Measurements from ENCODE around the gene HSPB9.

HSPB9 gene

DNA sequence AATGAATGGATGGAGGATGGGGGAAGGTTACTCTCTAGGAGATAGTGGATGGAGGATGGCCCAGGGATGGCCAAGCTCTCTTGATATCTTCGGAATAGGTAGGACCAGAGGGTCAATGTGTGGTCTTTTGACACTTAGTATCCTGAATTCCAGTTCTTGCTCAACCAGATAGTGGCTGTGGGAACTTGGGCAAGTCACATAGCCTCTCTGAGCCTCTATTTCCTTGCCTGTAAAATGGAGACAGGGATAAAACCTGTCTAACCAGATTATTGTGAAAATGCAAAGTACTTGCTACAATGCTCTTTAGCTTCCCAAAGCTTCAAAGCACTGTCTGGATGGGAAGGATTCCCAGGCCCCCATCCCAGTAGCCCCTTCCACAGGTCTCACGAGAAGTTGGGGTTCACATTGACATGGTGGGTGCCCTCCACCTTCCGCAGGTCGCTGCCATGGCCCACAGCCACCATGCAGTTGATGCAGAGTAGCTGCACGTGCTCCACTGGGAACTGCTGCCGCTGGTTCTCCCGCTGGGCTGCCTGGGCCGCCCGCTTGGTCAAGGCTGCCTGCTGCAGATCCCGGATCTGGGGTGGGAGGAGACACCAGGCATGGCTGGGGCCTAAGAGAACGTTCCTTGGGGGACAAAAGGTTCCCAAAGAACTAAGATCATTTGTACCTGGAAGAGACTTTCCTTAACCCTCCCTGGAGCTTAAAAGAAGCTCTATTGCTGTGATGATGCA is 19.2 kb upstream of the HSPB9 start:
- H3K4me3 ChIP-seq (ENCODE audit: low read depth, low read length) = no peak overlapping the region
- DNase-seq (ENCODE audit: low read depth) = no peak
- TF ChIP-seq CTCF (IDR thresholded peaks at IDR 0.05; ENCODE audit: low read depth, low read length, missing control alignments) = no peak

DNA sequence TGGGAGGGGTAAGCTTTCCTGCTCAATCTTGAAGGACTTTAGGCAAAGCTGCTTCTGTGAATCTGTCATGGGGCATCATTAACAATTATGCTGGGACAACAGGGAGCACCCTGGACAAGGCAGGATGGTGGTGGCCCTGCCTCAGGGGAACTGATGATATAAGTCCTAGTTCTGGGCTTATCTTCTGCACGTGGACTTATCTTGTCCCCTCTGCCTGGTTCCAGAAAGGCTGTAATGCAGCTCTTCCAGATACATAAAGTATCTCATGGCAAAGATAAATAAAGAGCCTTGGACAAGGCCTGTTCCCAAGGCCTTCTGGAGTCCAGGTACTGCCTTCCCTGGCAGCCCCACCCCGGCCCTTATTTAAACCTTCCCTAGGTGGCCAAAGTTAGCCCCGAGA is 18.3 kb upstream of the HSPB9 start:
- DNase-seq (ENCODE audit: low read depth) = no peak
- no peak for TF ChIP-seq CTCF (IDR thresholded peaks at IDR 0.05; ENCODE audit: low read depth, low read length, missing control alignments)
- no peak overlapping the region for H3K4me3 ChIP-seq (ENCODE audit: low read depth, low read length)

DNA sequence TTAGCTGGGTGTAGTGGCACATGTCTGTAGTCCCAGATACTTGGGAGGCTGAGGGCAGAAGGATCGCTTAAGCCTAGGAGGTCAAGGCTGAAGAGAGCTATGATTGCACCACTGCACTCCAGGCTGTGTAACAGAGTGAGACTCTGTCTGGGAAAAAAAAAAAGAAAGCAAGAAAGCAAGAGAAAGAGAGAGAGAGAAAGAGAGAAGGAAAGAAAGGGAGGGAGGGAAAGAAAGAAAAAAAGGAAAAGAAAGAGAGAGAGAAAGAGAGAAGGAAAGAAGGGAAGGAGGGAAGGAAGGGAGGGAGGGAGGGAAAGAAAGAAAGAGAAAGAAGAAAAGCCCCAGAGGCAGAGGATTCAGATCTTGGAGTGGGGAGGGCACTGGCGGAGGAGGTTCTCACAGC is 16.6 kb upstream of the HSPB9 start:
- DNase-seq (ENCODE audit: low read depth) = no peak
- no peak for TF ChIP-seq CTCF (IDR thresholded peaks at IDR 0.05; ENCODE audit: low read depth, low read length, missing control alignments)
- no peak overlapping the region for H3K4me3 ChIP-seq (ENCODE audit: low read depth, low read length)

- no peak for DNase-seq (ENCODE audit: low read depth)
- no peak for TF ChIP-seq CTCF (IDR thresholded peaks at IDR 0.05; ENCODE audit: low read depth, low read length, missing control alignments)
- H3K4me3 ChIP-seq (ENCODE audit: low read depth, low read length) = no peak overlapping the region
Measured at GRCh38 chr17:42107124-42107523, 15.5 kb upstream of the HSPB9 start.

DNA sequence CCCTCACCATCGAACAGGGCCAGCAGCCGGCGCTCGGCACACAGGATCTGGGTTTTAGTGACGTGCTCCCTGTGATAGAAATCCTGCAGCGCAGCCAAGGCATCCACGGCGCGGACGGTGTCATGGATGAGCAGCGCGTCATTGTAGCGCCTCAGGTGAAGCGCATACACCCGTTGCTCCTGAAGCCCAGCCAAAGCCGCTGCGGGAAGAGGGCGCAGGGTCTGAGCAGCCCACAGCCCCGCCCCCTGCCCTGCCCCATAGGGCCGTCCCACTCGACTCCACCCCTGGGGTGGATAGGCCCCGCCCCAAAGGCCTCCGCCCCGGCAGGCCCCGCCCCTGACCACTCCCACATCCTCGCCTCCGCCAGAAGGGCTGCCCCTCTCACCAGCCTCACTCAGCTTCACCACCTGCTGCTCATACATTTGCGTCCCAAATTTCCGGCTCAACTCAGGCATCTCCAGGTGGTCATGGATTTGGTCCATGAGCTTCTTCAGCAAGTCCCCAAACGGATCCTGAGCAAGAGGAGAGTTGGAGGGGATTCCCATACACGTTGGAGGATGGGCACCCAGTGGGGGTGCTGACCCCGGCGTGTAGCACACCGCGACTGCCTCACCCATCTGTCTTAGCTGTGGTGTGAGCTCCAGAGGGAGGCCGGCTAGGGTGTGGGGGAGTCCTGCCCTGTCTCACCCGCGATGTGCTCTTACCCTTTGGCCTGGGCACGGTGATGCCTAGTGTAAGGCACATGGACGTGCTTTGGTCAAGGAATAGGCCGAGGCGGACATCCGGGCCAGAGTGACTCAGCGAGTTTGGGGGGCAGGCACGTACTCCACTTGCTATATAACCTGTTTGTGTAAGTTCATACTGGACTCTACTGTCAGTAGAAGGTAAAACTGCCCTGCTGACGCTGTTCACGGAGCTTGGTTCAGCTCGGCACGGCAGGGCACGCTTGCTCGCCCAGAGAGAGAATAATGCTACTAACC is 14.7 kb upstream of the HSPB9 start:
- DNase-seq (ENCODE audit: low read depth) = no peak
- TF ChIP-seq CTCF (IDR thresholded peaks at IDR 0.05; ENCODE audit: low read depth, low read length, missing control alignments) = no peak
- no peak overlapping the region for H3K4me3 ChIP-seq (ENCODE audit: low read depth, low read length)

DNA sequence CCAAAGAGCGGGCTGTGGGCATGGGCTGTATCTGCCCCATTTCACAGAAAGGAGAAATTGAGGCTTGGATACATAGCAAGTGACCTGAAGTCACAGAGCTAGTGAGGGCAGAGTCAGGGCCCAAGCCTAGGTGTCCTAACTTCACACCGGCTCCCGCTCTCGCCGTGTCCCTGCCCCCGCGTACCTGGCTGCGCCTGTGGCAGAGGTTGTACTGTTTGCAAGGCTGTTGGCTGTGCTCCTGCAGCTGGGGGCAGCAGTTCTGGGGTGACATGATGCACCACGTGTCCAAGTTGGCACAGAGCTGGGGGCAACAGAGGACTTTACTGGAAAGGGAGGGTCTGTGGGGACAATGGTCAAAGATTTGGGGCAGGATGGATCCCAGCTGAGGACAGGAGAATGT is 13.5 kb upstream of the HSPB9 start:
- TF ChIP-seq CTCF (IDR thresholded peaks at IDR 0.05; ENCODE audit: low read depth, low read length, missing control alignments) = no peak
- H3K4me3 ChIP-seq (ENCODE audit: low read depth, low read length) = no peak overlapping the region
- no peak for DNase-seq (ENCODE audit: low read depth)
